H9 (cell line): ENCODE results near the gene TPD52L1. TPM values are rescaled to one million over a fixed set of nuclear protein-coding genes. Genes with fewer than 3 reads are reported as not detected.

Source experiments
- DNase-seq: peaks from one replicate; pipeline ENCODE4 v3.0.0-alpha.2; 2017
- H2AFZ ChIP-seq: one replicate; pipeline ENCODE4 v1.6.1; 2013; ENCODE audit warnings: mild to moderate bottlenecking, low read length, control low read depth, moderate library complexity
- H2AK5ac ChIP-seq: 2 replicates; pipeline ENCODE4 v1.6.1; 2013; ENCODE audit warnings: low read length, control low read depth, mixed read lengths; ENCODE audit not compliant: insufficient read length
- H2BK120ac ChIP-seq: one replicate; pipeline ENCODE4 v1.6.1; 2013; ENCODE audit warnings: low read depth, mild to moderate bottlenecking, low read length, control low read depth, inconsistent platforms; ENCODE audit not compliant: poor library complexity, severe bottlenecking
- H2BK12ac ChIP-seq: 2 replicates; pipeline ENCODE4 v1.6.1; 2013; ENCODE audit warnings: low read length, control low read depth, mixed read lengths, low read depth; ENCODE audit not compliant: insufficient read length
- H2BK15ac ChIP-seq: 2 replicates; pipeline ENCODE4 v1.6.1; 2013; ENCODE audit warnings: low read depth, low read length, control low read depth
- H2BK20ac ChIP-seq: one replicate; pipeline ENCODE4 v1.6.1; 2013; ENCODE audit warnings: low read depth, mild to moderate bottlenecking, low read length, control low read depth, inconsistent platforms; ENCODE audit not compliant: poor library complexity, severe bottlenecking
- H2BK5ac ChIP-seq: 2 replicates; pipeline ENCODE4 v1.6.1; 2013; ENCODE audit warnings: low read length, control low read depth, mixed read lengths; ENCODE audit not compliant: insufficient read length
- H3K14ac ChIP-seq: 2 replicates; pipeline ENCODE4 v1.6.1; 2013; ENCODE audit warnings: low read length, control low read depth; ENCODE audit not compliant: insufficient read depth
- H3K18ac ChIP-seq: 2 replicates; pipeline ENCODE4 v1.6.1; 2013; ENCODE audit warnings: low read depth, mild to moderate bottlenecking, mixed read lengths, low read length, control low read depth; ENCODE audit not compliant: insufficient read length
- H3K23ac ChIP-seq: 2 replicates; pipeline ENCODE4 v1.6.1; 2013; ENCODE audit warnings: low read length, control low read depth, mixed read lengths, low read depth; ENCODE audit not compliant: insufficient read length
- H3K23me2 ChIP-seq: 2 replicates; pipeline ENCODE4 v1.6.1; 2013; ENCODE audit warnings: low read depth, mild to moderate bottlenecking, mixed read lengths, low read length, control low read depth; ENCODE audit not compliant: insufficient read length, poor library complexity, severe bottlenecking
- H3K27ac ChIP-seq: 2 replicates; pipeline ENCODE4 v1.5.1; 2013; ENCODE audit warnings: low read length, control low read depth, mixed read lengths, low read depth; ENCODE audit not compliant: insufficient read length
- H3K27me3 ChIP-seq: 2 replicates; pipeline ENCODE4 v1.6.1; 2013; ENCODE audit warnings: low read length, control low read depth, inconsistent platforms; ENCODE audit not compliant: insufficient read depth
- H3K4ac ChIP-seq: 2 replicates; pipeline ENCODE4 v1.6.1; 2013; ENCODE audit warnings: low read depth, mild to moderate bottlenecking, control low read depth, inconsistent platforms, low read length, moderate library complexity
- H3K4me1 ChIP-seq: 2 replicates; pipeline ENCODE4 v1.6.1; 2013; ENCODE audit warnings: low read length, control low read depth, inconsistent platforms; ENCODE audit not compliant: insufficient read depth
- H3K4me2 ChIP-seq: 2 replicates; pipeline ENCODE4 v1.6.1; 2013; ENCODE audit warnings: low read length, control low read depth, mixed read lengths; ENCODE audit not compliant: insufficient read length, insufficient read depth
- H3K56ac ChIP-seq: 2 replicates; pipeline ENCODE4 v1.6.1; 2013; ENCODE audit warnings: low read depth, mild to moderate bottlenecking, mixed read lengths, low read length, control low read depth; ENCODE audit not compliant: insufficient read length
- H3K79me1 ChIP-seq: 2 replicates; pipeline ENCODE4 v1.6.1; 2013; ENCODE audit warnings: low read depth, mild to moderate bottlenecking, moderate library complexity, low read length, control low read depth, inconsistent platforms; ENCODE audit not compliant: insufficient read depth, poor library complexity, severe bottlenecking
- H3K79me2 ChIP-seq: 2 replicates; pipeline ENCODE4 v1.6.1; 2013; ENCODE audit warnings: low read length, control low read depth, inconsistent platforms; ENCODE audit not compliant: insufficient read depth
- H3K9ac ChIP-seq: 2 replicates; pipeline ENCODE4 v1.6.1; 2013; ENCODE audit warnings: low read length, control low read depth, mixed read lengths; ENCODE audit not compliant: insufficient read length; ENCODE audit errors: extremely low read depth
- H3K9me3 ChIP-seq: one replicate; pipeline ENCODE4 v1.6.1; 2013; ENCODE audit warnings: low read depth, low read length, inconsistent platforms; ENCODE audit not compliant: control insufficient read depth
- H3T11ph ChIP-seq: one replicate; pipeline ENCODE4 v1.6.1; 2013; ENCODE audit warnings: mild to moderate bottlenecking, low read length, control low read depth, inconsistent platforms
- H4K20me1 ChIP-seq: one replicate; pipeline ENCODE4 v1.6.1; 2013; ENCODE audit not compliant: control insufficient read depth, insufficient read length, insufficient read depth
- H4K5ac ChIP-seq: 2 replicates; pipeline ENCODE4 v1.6.1; 2013; ENCODE audit warnings: low read depth, mild to moderate bottlenecking, mixed read lengths, low read length, control low read depth; ENCODE audit not compliant: insufficient read length
- H4K8ac ChIP-seq: replicated peaks from 2 replicates; pipeline ENCODE4 v1.6.1; 2013; ENCODE audit warnings: low read length, control low read depth, mixed read lengths, low read depth; ENCODE audit not compliant: insufficient read length
- H4K91ac ChIP-seq: 2 replicates; pipeline ENCODE4 v1.6.1; 2013; ENCODE audit warnings: low read depth, mild to moderate bottlenecking, moderate library complexity, mixed read lengths, low read length, control low read depth; ENCODE audit not compliant: insufficient read length
- H3K27ac Mint-ChIP-seq, 3 experiments: 2 replicates in 2 of 3; 3 replicates in 1 of 3; pipeline ENCODE4 v1.8.0; 2020 to 2021; ENCODE audit warnings: mixed read lengths in 3 of 3, mild to moderate bottlenecking in 1 of 3, moderate library complexity in 1 of 3
- H3K27me3 Mint-ChIP-seq: 2 replicates; pipeline ENCODE4 v1.8.0; 2021; ENCODE audit warnings: low read depth, mild to moderate bottlenecking, moderate library complexity, mixed read lengths
- H3K36me3 Mint-ChIP-seq, 3 experiments: 2 replicates in 2 of 3; 3 replicates in 1 of 3; pipeline ENCODE4 v1.8.0; 2020 to 2021; ENCODE audit warnings: low read depth in 3 of 3, mixed read lengths in 3 of 3; ENCODE audit not compliant: insufficient read depth in 1 of 3
- H3K4me1 Mint-ChIP-seq, 2 experiments: 2 replicates each; pipeline ENCODE4 v1.8.0; 2020; ENCODE audit warnings: mixed read lengths in 2 of 2
- H3K4me3 Mint-ChIP-seq, 2 experiments: 2 replicates in 1 of 2; 3 replicates in 1 of 2; pipeline ENCODE4 v1.8.0; 2020 to 2021; ENCODE audit warnings: mild to moderate bottlenecking in 2 of 2, mixed read lengths in 2 of 2, moderate library complexity in 1 of 2
- H3K9me3 Mint-ChIP-seq, 2 experiments: 2 replicates in 1 of 2; 3 replicates in 1 of 2; pipeline ENCODE4 v1.8.0; 2020; ENCODE audit warnings: mild to moderate bottlenecking in 2 of 2, mixed read lengths in 2 of 2, moderate library complexity in 1 of 2
- total RNA-seq: library from RNA; stranded (reverse); gene quantifications from 2 replicates; pipeline ENCODE4 v1.2.1, GENCODE V29; 2021
- TF ChIP-seq, protein P1 (sequence below): fragments of 200-600 bp; sonication (generic); conservative IDR thresholded peaks from 3 replicates; pipeline ENCODE4 v1.8.0; 2021; ENCODE audit warnings: antibody characterized with exemption, mild to moderate bottlenecking

TPD52L1 gene
- total RNA-seq, 1 experiment from 2014 or later, result 6.6 TPM

DNA sequence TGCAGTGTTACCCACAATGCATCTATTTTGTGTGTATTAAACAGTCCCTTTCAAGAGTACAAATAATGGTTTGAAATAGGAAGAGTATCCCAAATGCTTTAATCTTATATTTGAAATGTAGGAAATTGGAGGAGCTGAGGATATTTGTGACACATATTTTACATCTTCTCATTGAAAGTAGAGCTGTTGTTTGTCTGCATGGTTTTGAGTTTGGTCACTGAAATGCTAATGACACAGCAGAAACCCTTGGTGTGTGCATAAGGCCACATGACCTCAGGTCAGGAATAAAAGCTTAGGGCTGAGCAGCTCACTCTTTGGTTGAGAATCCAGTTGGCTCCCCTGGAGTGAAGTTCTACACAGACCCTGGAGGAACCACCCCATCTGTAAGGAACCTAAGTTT, 49.8 kb downstream of the TPD52L1 start:
- Histone ChIP-seq H2AK5ac (no peak overlapping the region), H3T11ph (no peak overlapping the region), H2BK120ac (no peak overlapping the region), H3K9ac (no peak overlapping the region), H2BK12ac (no peak overlapping the region), H3K4me2 (no peak overlapping the region), H3K14ac (no peak overlapping the region), H3K27ac (no peak overlapping the region), H2BK5ac (no peak overlapping the region), H3K4me1 (peaks cover 2% of the 10 kb centered on the region; the same call in 1 of the 2 replicates), H3K79me1 (no peaks in the 10 kb centered on the region), H2BK15ac (no peak overlapping the region), H2BK20ac (no peak overlapping the region), H4K5ac (no peak overlapping the region), H4K8ac (no peak overlapping the region), H3K23me2 (no peaks in the 10 kb centered on the region), H3K9me3 (no peaks in the 10 kb centered on the region), H3K18ac (no peak overlapping the region), H3K27me3 (no peaks in the 10 kb centered on the region), H3K79me2 (0 out of 2 replicates have a peak, but pooled peaks cover 1% of the 10 kb centered on the region), H3K4ac (no peak overlapping the region), H2AFZ (no peak overlapping the region), H3K56ac (no peak overlapping the region), H3K23ac (no peak overlapping the region), H4K20me1 (no peaks in the 10 kb centered on the region), H4K91ac (no peak overlapping the region)
- Mint-ChIP-seq H3K9me3 (no peaks in the 10 kb centered on the region), H3K4me1 (peaks cover 21% of the 10 kb centered on the region in 2 experiments), H3K27ac (peak overlapping the region in 1 of 3 experiments; percentile 5; a peak in 1 of 7 replicates), H3K27me3 (no peaks in the 10 kb centered on the region), H3K36me3 (no peaks in the 10 kb centered on the region; a peak in 1 of 7 replicates), H3K4me3 (no peak overlapping the region)
- TF ChIP-seq, protein P1, sequence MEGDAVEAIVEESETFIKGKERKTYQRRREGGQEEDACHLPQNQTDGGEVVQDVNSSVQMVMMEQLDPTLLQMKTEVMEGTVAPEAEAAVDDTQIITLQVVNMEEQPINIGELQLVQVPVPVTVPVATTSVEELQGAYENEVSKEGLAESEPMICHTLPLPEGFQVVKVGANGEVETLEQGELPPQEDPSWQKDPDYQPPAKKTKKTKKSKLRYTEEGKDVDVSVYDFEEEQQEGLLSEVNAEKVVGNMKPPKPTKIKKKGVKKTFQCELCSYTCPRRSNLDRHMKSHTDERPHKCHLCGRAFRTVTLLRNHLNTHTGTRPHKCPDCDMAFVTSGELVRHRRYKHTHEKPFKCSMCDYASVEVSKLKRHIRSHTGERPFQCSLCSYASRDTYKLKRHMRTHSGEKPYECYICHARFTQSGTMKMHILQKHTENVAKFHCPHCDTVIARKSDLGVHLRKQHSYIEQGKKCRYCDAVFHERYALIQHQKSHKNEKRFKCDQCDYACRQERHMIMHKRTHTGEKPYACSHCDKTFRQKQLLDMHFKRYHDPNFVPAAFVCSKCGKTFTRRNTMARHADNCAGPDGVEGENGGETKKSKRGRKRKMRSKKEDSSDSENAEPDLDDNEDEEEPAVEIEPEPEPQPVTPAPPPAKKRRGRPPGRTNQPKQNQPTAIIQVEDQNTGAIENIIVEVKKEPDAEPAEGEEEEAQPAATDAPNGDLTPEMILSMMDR, result no peak
- DNase-seq, result no peak
